COLO668 (cell line): ENCODE data around the gene TAF5L.
"Not testable (repeated sequence)": the region's sequence is repeated elsewhere in the genome, so short reads cannot be mapped to it uniquely, and the experiment has no call there.

Experiments
- DNase-seq: peaks from one replicate; lab custom pipeline; 2025; ENCODE audit not compliant: unreplicated experiment; lab: John Stamatoyannopoulos, UW

The TAF5L gene

GRCh38 chr1:229642970-229643369, 17.0 kb upstream of the TAF5L start:
- no peak for DNase-seq

GRCh38 chr1:229642376-229642775, 16.5 kb upstream of the TAF5L start:
- DNase-seq = no peak

DNA sequence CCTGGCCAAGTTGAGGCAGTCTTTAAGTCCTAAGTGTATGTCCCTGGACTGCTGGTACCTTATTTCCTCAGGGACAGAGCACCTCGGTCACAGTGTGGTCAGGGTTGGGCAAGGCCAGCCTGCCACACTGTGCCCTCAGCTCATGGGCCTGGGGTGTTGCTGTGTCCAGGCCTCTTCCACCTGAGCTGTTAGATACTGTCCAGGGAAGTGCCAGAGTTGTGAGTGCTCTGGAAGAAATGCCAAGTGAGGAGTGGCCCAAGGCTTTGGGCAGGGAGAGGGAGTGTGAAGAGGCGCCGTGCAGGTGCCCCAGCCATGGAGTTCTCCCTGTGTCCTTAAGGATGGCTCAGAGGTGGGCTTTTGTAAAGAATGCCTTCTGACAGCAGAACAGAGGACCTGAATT, 15.4 kb upstream of the TAF5L start:
- DNase-seq = no peak

DNA sequence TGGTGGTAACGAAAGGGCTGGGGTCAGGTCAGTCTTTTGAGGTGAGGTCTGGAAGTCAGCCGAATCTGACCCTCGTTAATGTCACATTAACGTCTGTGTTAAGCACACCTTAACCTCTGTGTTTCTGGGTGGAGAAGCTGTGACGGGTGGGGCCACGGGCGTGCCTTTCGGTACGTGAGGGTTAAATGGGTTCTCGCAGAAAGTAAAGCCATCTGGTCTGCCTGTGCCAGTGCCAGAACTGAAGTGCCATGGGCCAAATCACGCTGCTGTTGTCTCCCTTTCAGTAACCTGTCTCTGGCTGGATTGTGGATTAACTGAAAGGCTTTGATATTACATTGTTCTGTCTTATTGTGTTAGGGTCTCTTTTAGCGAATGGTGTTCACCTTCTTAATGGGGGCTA, 14.5 kb upstream of the TAF5L start:
- no peak for DNase-seq

GRCh38 chr1:229637746-229638145, 11.8 kb upstream of the TAF5L start:
- no peak for DNase-seq

GRCh38 chr1:229636042-229636441, 10.1 kb upstream of the TAF5L start:
- DNase-seq = no peak

DNA sequence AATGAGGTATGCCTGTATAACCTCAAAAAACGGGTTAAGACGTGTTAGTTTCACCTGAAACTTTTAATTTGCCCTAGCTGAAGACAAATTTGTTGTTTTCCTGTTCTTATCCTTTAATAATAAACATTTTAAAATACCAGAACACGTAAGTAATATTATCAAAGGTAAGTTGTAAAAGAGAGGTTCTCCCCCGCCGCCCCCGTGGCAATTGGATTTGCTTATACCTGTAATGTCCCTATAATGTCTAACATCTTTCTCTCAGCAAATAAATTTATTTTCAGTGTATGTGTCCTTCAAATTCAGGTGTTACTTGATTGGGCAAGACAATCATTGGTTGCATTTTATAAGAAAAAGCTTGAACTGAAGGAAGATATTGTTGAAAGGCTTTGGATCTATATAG, 6.0 kb upstream of the TAF5L start:
- no peak for DNase-seq

DNA sequence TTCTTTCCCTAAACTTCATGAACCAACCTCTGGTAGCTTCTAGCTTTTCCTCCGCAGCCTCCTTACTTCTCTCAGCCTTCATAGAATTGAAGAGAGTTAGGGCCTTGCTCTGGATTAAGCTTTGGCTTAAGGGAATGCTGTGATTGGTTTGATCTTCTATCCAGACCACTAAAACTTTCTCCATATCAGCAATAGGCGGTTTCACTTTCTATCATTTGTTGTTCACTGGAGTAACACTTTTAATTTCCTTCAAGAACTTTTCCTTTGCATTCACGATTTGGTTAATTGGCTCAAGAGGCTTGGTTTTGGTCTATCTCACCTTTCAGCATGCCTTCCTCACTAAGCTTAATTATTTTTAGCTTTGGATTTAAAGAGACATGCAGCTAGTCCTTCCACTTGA, 5.2 kb upstream of the TAF5L start:
- DNase-seq = no peak

GRCh38 chr1:229629261-229629660, 3.3 kb upstream of the TAF5L start:
- DNase-seq = no peak

- DNase-seq = no peak
These were observed 1.1 kb upstream of the TAF5L start for GRCh38 chr1:229627003-229627402.

DNA sequence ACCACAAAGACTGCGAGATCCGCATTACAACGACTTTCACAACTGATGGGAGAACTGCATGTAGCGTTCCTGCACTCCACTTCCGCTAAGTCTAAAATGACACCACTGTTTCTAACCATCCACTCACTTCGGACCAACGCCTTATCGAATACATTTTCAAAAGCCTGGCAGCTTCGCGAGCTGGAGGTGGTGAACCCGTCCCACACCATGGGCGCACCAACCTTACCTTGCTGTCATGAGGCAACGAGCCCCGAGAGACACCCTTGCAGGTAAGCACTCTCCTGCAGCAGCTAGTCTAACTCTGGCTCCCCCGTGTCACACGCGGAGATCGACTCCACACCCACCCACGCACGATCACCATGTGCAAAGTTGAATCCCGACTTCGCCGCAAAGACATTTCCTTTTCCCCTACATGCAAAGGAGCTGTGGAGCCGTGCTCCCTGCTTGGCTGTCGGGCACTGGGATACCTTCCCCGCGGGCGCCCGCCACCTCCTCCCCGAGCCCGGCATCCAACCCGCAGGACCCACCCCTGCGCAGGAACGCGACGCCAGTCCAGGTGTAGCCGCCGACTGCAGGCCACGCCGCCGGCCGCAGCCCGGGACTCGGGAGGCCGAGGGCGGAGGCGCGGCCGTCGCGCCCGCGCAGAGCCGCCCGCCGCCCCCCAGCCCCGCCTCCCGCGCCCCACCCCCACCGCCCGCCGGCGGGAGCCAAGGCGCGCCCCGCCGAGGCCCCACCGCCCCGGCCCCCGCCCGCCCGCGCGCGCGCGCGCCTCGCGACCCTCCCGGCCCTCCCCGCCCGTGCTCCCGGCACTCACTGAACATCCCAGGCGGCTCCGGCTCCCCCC, 629 bp downstream of the TAF5L start:
- peak; percentile 81 for DNase-seq

GRCh38 chr1:229624521-229625070, 1.3 kb downstream of the TAF5L start:
- no peak for DNase-seq

- no peak for DNase-seq
These were observed 2.1 kb downstream of the TAF5L start for GRCh38 chr1:229623838-229624237.

- no peak for DNase-seq
These were observed 2.7 kb downstream of the TAF5L start for GRCh38 chr1:229623225-229623624.

DNA sequence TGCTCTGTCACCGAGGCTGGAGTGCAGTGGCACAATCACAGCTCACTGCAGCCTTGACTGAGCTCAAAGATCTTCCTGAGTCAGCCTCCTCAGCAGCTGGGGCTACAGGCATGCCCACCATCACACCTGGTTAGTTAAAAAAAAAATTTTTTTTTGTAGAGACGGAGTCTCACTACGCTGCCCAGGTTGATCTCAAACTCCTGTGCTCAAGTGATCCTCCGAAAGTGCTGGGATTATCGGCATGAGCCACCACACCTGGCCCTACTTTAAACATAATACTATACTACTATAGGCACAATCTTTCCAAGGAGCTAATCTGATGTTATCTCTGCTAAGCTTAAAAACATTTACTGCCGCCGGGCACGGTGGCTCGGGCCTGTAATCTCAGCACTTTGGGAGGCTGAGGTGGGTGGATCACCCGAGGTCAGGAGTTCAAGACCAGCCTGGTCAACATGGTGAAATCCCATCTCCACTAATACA, 3.2 kb downstream of the TAF5L start:
- DNase-seq = not testable (repeated sequence)

DNA sequence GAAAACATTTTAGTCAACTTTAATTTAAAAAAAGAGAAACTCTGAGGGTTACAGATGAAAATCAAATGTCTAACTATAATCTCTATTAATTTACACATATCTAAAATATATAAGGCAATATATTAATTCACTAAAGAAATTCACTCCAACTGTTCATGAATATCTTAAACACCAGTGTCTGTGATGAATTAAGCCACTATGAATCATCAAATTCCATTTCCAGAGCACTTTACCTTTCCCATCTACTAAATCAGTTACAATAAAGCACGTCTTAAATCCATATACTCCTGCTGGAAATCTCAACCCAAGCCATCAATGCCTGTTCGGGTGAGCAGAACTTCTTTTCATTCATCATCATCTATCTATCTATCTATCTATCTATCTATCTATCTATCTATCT, 4.3 kb downstream of the TAF5L start:
- DNase-seq = no peak

DNA sequence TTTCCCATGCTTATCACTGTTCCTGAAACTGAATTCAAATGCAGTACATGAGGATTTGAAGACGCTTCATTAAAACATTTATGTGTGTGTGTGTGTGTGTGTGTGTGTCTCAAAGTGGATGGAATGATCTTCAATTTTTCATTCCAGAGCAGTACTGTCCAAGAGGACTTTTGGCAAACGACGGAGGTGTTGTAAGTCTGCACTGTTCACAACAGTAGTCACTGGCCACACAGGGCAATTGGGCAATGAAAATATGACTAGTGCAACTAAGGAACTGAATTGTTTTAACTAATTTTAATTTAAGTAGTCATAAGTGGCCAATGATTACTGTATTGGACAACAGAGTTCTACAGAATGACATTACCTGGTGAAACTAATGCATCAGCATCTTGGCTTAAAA, 5.0 kb downstream of the TAF5L start:
- no peak for DNase-seq

GRCh38 chr1:229619614-229620013, 6.3 kb downstream of the TAF5L start:
- no peak for DNase-seq

DNA sequence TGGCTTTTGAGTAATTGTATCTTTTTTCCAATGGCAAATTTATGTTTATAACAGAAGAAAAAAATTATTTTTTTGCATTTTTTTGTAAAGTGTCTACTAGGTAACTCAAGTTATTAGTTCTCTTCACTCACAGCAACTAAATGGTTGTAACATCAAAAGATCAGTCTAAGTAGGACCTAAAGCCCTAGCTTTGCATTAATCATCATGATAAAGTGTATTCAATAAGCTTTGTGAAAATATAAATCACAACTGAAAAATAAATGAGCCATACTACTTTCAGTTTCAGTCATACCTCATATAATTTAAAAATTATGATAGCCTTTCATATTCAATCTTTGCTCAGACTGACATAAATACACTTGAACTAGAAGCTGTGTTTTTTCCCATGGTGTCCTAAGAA, 6.9 kb downstream of the TAF5L start:
- DNase-seq = no peak

GRCh38 chr1:229617351-229618100, 8.4 kb downstream of the TAF5L start:
- no peak for DNase-seq

DNA sequence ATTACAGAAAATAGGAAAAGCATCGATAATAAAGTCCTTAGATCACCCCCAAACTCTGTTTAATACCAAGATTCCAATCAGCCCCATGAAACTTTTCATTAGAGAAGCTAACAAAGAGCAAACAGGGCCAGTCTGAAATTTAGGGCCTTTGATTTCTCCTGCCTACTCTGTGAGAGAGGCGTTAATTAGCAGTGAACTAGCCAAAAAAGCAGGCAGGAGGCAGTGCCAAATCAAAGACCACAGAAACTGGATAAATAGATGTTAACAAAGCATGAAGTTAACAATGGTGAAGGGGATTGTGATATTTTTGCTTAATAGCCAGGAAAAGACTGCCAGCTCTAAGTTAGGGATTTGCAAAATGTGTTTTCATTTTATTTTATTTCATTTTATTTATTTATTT, 11.2 kb downstream of the TAF5L start:
- no peak for DNase-seq

GRCh38 chr1:229613938-229614337, 12.0 kb downstream of the TAF5L start:
- DNase-seq = no peak
